Measurements from ENCODE around the gene ATG16L2.
"Not testable (repeated sequence)": the region's sequence is repeated elsewhere in the genome, so short reads cannot be mapped to it uniquely, and the experiment has no call there.

The ATG16L2 gene

GRCh38 chr11:72825661-72826060 is 11.4 kb downstream of the ATG16L2 start:
- no peak for DNase-seq (ENCODE audit: low read depth)

- no peak for DNase-seq (ENCODE audit: low read depth)
Measured at GRCh38 chr11:72826191-72826941, 12.2 kb downstream of the ATG16L2 start.

GRCh38 chr11:72826942-72827480 is 12.8 kb downstream of the ATG16L2 start:
- no peak for DNase-seq (ENCODE audit: low read depth)

- not testable (repeated sequence) for DNase-seq (ENCODE audit: low read depth)
Measured at GRCh38 chr11:72827656-72828055, 13.4 kb downstream of the ATG16L2 start.

GRCh38 chr11:72828081-72828567 is 13.9 kb downstream of the ATG16L2 start:
- DNase-seq (ENCODE audit: low read depth): no peak

GRCh38 chr11:72828692-72829101 is 14.5 kb downstream of the ATG16L2 start:
- no peak for DNase-seq (ENCODE audit: low read depth)

GRCh38 chr11:72829178-72829577 is 15.0 kb downstream of the ATG16L2 start:
- DNase-seq (ENCODE audit: low read depth): no peak

- no peak for DNase-seq (ENCODE audit: low read depth)
Measured at GRCh38 chr11:72829884-72830533, 15.8 kb downstream of the ATG16L2 start.

- peak; percentile 46 for DNase-seq (ENCODE audit: low read depth)
Measured at GRCh38 chr11:72831521-72832300, 17.5 kb downstream of the ATG16L2 start.

- DNase-seq (ENCODE audit: low read depth): no peak
Measured at GRCh38 chr11:72832301-72833082, 18.3 kb downstream of the ATG16L2 start.

GRCh38 chr11:72833083-72833733 is 19.0 kb downstream of the ATG16L2 start:
- no peak for DNase-seq (ENCODE audit: low read depth)

- no peak for DNase-seq (ENCODE audit: low read depth)
Measured at GRCh38 chr11:72833811-72834493, 19.7 kb downstream of the ATG16L2 start.

- DNase-seq (ENCODE audit: low read depth): no peak
Measured at GRCh38 chr11:72834905-72835304, 20.7 kb downstream of the ATG16L2 start.

GRCh38 chr11:72836111-72836510 is 21.9 kb downstream of the ATG16L2 start:
- DNase-seq (ENCODE audit: low read depth): no peak

GRCh38 chr11:72838691-72839305 is 24.6 kb downstream of the ATG16L2 start:
- DNase-seq (ENCODE audit: low read depth): no peak

GRCh38 chr11:72840780-72841179 is 26.6 kb downstream of the ATG16L2 start:
- DNase-seq (ENCODE audit: low read depth): no peak

- no peak for DNase-seq (ENCODE audit: low read depth)
Measured at GRCh38 chr11:72841397-72841796, 27.2 kb downstream of the ATG16L2 start.

GRCh38 chr11:72842126-72842525 is 27.9 kb downstream of the ATG16L2 start:
- no peak for DNase-seq (ENCODE audit: low read depth)

- no peak for DNase-seq (ENCODE audit: low read depth)
Measured at GRCh38 chr11:72842653-72843330, 28.6 kb downstream of the ATG16L2 start.

All from activated T-cell treated with anti-CD3 and anti-CD28 coated beads for 1 hour (primary cell).